ENCODE measurements around the gene ARHGAP24. TPM values are rescaled to one million over a fixed set of nuclear protein-coding genes. Genes with fewer than 3 reads are reported as not detected.
"Not testable (repeated sequence)": the region's sequence is repeated elsewhere in the genome, so short reads cannot be mapped to it uniquely, and the experiment has no call there.

Gene ARHGAP24
- total RNA-seq, 1 donor from 2014 or later = not detected

DNA sequence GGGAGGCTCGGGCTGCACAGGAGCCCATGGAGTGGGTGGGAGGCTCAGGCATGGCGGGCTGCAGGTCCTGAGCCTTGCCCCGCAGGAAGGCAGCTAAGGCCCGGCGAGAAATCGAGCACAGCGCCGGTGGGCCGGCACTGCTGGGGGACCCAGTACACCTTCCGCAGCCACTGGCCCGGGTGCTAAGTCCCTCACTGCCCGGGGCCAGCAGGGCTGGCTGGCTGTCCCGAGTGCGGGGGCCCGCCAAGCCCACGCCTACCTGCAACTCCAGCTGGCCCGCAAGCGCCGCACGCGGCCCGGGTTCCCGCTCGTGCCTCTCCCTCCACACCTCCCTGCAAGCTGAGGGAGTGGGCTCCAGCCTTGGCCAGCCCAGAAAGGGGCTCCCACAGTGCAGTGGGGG lies 546.7 kb downstream of the ARHGAP24 start:
- H3K27ac Mint-ChIP-seq; H3K27me3 Mint-ChIP-seq (ENCODE audit: insufficient read depth); H3K4me3 Mint-ChIP-seq; intact Hi-C loops (cut with micrococcal nuclease); H3K4me1 Mint-ChIP-seq (ENCODE audit: low read depth); H3K9me3 Mint-ChIP-seq; DNase-seq (ENCODE audit: low spot score); H3K36me3 Mint-ChIP-seq (ENCODE audit: low read depth): not testable (repeated sequence)

- Mint-ChIP-seq H3K27ac (no peak overlapping the region), H3K4me3 (no peak overlapping the region), H3K36me3 (ENCODE audit: low read depth) (no peaks in the 10 kb centered on the region), H3K27me3 (ENCODE audit: insufficient read depth) (no peaks in the 10 kb centered on the region), H3K4me1 (ENCODE audit: low read depth) (no peaks in the 10 kb centered on the region), H3K9me3 (no peaks in the 10 kb centered on the region)
- intact Hi-C loops (cut with micrococcal nuclease) = no loop called here
- no peak for DNase-seq (ENCODE audit: low spot score)
Measured at GRCh38 chr4:86026720-86027119, 551.8 kb downstream of the ARHGAP24 start.

DNA sequence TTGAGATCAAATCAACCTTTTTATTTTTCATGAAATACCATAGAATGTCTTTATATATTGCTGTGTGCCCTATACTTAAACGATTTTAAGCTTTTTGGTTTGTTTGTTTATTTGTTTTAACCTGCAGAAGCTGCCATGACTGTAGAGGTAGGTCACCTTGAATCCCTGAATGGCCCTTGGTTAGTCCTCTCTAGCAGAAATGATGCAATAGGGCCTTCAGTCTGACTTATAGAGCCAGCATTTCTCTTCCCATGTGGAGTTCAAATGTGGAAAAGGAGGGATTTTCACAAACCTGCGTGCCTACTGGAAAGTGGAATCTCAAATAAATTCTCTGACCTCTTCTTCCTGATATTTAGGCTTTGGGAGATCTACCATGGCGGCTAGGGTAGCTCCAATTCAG lies 557.0 kb downstream of the ARHGAP24 start:
- no peak for DNase-seq (ENCODE audit: low spot score)
- H3K36me3 Mint-ChIP-seq (ENCODE audit: low read depth) = no peaks in the 10 kb centered on the region
- no peak overlapping the region for H3K4me3 Mint-ChIP-seq
- H3K9me3 Mint-ChIP-seq = no peaks in the 10 kb centered on the region
- H3K27me3 Mint-ChIP-seq (ENCODE audit: insufficient read depth) = no peaks in the 10 kb centered on the region
- intact Hi-C loops (cut with micrococcal nuclease) = no loop called here
- no peak overlapping the region for H3K27ac Mint-ChIP-seq
- H3K4me1 Mint-ChIP-seq (ENCODE audit: low read depth) = no peaks in the 10 kb centered on the region

DNA sequence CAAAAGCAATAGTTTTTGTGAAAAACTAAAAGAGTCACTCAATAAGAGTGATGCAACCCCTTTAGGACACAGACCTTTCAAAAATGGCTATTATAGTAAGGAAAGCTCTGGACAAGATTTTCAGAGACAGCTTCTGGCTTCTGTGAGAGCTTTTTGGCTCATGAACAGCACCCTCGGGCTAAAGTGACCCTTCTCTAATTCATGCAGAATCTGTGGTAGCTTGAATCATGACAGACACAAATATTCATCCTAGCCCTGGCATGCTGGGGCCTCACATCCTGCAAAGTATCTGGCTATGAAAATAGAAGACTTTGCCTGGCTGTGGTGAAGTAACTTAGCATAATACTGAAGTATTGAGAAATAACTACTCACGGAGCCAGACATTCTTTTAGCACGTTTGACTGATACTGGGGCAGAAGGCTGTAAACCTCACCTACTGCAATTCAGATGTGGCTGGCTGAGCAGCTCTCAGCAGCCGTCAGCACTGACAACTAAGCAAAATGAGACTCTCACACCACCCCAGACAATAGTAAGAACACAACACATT lies 557.6 kb downstream of the ARHGAP24 start:
- intact Hi-C loops (cut with micrococcal nuclease) = no loop called here

DNA sequence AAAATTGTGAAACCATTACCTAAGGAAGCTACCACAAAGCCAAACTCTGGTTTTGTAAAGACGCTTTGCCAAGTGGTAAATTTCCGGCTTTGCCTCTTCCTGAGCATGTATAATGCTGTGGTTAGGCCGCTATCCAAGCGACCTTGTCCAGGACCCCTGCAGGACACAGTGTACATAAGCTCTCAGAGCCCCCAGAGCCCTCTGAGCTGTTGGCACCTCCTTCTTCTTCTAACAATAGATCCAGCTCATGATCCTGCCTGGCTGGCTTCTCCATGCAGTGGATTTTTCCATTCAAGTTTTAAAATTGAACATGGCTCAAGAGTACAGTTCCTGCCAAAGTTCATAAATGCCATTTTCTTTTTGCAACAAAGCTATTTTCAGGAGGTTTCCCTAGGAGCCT lies 558.2 kb downstream of the ARHGAP24 start:
- no peak for DNase-seq (ENCODE audit: low spot score)
- intact Hi-C loops (cut with micrococcal nuclease) = no loop called here
- no peaks in the 10 kb centered on the region for H3K27me3 Mint-ChIP-seq (ENCODE audit: insufficient read depth)
- H3K36me3 Mint-ChIP-seq (ENCODE audit: low read depth) = no peaks in the 10 kb centered on the region
- H3K27ac Mint-ChIP-seq = no peak overlapping the region
- no peaks in the 10 kb centered on the region for H3K4me1 Mint-ChIP-seq (ENCODE audit: low read depth)
- no peaks in the 10 kb centered on the region for H3K9me3 Mint-ChIP-seq
- H3K4me3 Mint-ChIP-seq = no peak overlapping the region

More for the DNA sequence above, 557.6 kb downstream of the ARHGAP24 start:
- no peaks in the 10 kb centered on the region for H3K9me3 Mint-ChIP-seq
- H3K4me3 Mint-ChIP-seq = no peak overlapping the region
- H3K27ac Mint-ChIP-seq = no peak overlapping the region
- no peaks in the 10 kb centered on the region for H3K27me3 Mint-ChIP-seq (ENCODE audit: insufficient read depth)
- H3K36me3 Mint-ChIP-seq (ENCODE audit: low read depth) = no peaks in the 10 kb centered on the region
- no peaks in the 10 kb centered on the region for H3K4me1 Mint-ChIP-seq (ENCODE audit: low read depth)
- DNase-seq (ENCODE audit: low spot score) = no peak

DNA sequence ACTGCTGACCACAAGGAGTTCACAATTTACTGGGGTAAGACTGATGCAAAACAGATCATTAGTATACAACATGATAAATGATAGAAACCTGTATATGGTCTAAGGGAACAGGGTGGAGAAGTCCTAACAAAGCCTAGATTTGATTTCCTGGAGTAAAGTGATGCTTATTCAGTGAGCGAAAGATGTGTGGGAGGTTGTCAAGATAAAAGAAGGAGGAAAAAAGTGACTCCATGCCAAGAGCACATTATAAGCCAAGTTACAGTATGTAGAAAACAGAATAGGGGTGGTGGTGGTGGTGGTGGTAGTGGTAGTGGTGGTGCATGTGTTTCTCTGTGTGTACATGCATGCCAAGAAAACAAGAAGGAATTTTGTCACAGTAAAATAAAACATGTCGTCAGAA lies 559.7 kb downstream of the ARHGAP24 start:
- no peak for DNase-seq (ENCODE audit: low spot score)
- H3K4me1 Mint-ChIP-seq (ENCODE audit: low read depth) = no peaks in the 10 kb centered on the region
- no peaks in the 10 kb centered on the region for H3K27me3 Mint-ChIP-seq (ENCODE audit: insufficient read depth)
- H3K4me3 Mint-ChIP-seq = no peak overlapping the region
- no peaks in the 10 kb centered on the region for H3K9me3 Mint-ChIP-seq
- H3K36me3 Mint-ChIP-seq (ENCODE audit: low read depth) = no peaks in the 10 kb centered on the region
- intact Hi-C loops (cut with micrococcal nuclease) = no loop called here
- no peak overlapping the region for H3K27ac Mint-ChIP-seq

DNA sequence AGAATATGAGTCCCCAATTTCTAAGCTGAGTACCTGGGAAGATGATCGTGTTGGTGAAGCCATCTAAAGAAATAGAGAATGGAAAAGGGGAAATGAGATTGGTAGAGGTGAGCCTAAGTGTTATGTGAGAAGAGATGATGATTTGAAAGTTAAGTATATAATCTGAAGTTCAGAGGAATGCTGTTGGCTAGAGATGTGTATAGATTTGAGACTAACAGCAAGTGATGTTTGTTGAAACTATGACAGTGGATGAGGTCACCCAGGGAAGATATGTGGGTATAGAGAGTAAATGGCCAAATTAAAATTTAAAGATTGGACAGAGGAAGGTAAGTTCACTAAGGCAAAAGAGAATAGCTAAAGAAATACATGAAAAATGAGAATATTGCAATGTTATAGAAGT lies 560.7 kb downstream of the ARHGAP24 start:
- Mint-ChIP-seq H3K9me3 (no peaks in the 10 kb centered on the region), H3K36me3 (ENCODE audit: low read depth) (no peaks in the 10 kb centered on the region), H3K27me3 (ENCODE audit: insufficient read depth) (no peaks in the 10 kb centered on the region), H3K27ac (no peak overlapping the region), H3K4me1 (ENCODE audit: low read depth) (no peaks in the 10 kb centered on the region), H3K4me3 (no peak overlapping the region)
- intact Hi-C loops (cut with micrococcal nuclease) = no loop called here
- no peak for DNase-seq (ENCODE audit: low spot score)

DNA sequence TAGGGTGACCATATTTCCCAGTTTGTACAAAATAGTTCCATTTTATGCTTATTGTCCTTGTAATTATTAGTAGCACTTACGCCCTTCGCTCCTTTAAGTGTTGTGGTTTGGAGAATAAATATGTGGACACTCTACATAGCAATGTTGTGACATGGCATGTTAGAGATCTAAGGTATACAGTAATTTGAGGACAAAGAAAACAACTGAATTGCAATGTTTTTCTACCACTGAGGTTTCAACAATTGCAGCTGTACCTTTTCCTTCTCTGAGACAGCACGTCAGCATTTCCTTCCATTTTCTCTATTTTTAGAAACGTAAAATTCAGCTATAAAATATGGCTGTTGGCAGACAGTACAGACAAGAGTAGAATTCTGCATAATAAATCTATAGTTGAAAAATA lies 561.8 kb downstream of the ARHGAP24 start:
- Mint-ChIP-seq H3K4me3 (no peak overlapping the region), H3K27me3 (ENCODE audit: insufficient read depth) (no peaks in the 10 kb centered on the region), H3K4me1 (ENCODE audit: low read depth) (no peaks in the 10 kb centered on the region), H3K27ac (no peak overlapping the region), H3K9me3 (no peaks in the 10 kb centered on the region), H3K36me3 (ENCODE audit: low read depth) (no peaks in the 10 kb centered on the region)
- DNase-seq (ENCODE audit: low spot score) = no peak
- intact Hi-C loops (cut with micrococcal nuclease) = no loop called here

DNA sequence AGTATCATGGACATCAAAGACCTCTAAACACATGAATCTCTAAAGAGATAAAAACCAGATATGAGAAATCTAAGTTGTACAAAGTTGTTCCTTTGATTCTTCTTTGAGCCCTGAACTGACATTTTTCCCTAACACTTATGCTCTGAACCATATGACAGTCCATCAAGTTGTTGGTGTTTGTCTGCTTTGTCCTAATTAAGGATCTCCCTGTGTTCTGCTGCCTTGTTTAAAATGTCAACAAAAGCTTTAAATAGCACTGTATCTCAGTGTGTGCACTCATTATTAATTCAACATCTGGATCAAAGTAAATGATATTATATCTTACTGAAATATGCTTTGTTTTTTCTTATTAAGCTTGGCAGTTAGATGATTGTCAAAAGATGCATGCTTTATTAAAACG lies 563.1 kb downstream of the ARHGAP24 start:
- Mint-ChIP-seq H3K4me3 (no peak overlapping the region), H3K36me3 (ENCODE audit: low read depth) (no peaks in the 10 kb centered on the region), H3K9me3 (no peaks in the 10 kb centered on the region), H3K27me3 (ENCODE audit: insufficient read depth) (peaks cover 2% of the 10 kb centered on the region), H3K4me1 (ENCODE audit: low read depth) (no peaks in the 10 kb centered on the region), H3K27ac (no peak overlapping the region)
- intact Hi-C loops (cut with micrococcal nuclease) = no loop called here
- no peak for DNase-seq (ENCODE audit: low spot score)

GRCh38 chr4:86043755-86044592 lies 569.0 kb downstream of the ARHGAP24 start:
- no peaks in the 10 kb centered on the region for H3K4me1 Mint-ChIP-seq (ENCODE audit: low read depth)
- peak; percentile 2 for DNase-seq (ENCODE audit: low spot score)
- intact Hi-C loops (cut with micrococcal nuclease) = loop anchor here (10.0 kb wide), 1 partner anchor 851 kb away; the partner anchor contains the start of gene C4orf36
- no peaks in the 10 kb centered on the region for H3K9me3 Mint-ChIP-seq
- H3K27me3 Mint-ChIP-seq (ENCODE audit: insufficient read depth) = peaks cover 2% of the 10 kb centered on the region
- H3K27ac Mint-ChIP-seq = no peak overlapping the region
- no peaks in the 10 kb centered on the region for H3K36me3 Mint-ChIP-seq (ENCODE audit: low read depth)
- no peak overlapping the region for H3K4me3 Mint-ChIP-seq

DNA sequence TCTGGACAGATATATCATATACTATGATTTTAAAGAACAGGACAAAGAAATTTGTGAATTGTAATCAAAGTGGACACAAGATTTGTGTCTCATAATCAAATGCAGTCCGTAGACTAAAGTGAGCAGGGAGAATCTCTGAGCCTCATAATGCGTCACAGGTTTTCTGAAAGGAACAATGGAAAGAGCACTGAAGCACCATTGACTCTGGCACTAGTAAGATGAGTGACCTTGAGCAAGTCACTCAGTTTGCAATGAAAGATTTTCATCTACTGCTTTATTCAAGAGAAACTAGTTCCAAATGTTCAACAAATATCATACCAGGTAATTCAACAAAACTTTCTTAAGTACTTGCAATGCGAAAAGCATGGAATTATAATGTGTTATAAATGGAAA lies 569.6 kb downstream of the ARHGAP24 start:
- Mint-ChIP-seq H3K36me3 (ENCODE audit: low read depth) (no peaks in the 10 kb centered on the region), H3K27ac (no peak overlapping the region), H3K27me3 (ENCODE audit: insufficient read depth) (peaks cover 2% of the 10 kb centered on the region), H3K4me3 (no peak overlapping the region), H3K9me3 (no peaks in the 10 kb centered on the region), H3K4me1 (ENCODE audit: low read depth) (no peaks in the 10 kb centered on the region)
- intact Hi-C loops (cut with micrococcal nuclease) = loop anchor here (10.0 kb wide), 1 partner anchor 850 kb away; the partner anchor contains the start of gene C4orf36
- no peak for DNase-seq (ENCODE audit: low spot score)

DNA sequence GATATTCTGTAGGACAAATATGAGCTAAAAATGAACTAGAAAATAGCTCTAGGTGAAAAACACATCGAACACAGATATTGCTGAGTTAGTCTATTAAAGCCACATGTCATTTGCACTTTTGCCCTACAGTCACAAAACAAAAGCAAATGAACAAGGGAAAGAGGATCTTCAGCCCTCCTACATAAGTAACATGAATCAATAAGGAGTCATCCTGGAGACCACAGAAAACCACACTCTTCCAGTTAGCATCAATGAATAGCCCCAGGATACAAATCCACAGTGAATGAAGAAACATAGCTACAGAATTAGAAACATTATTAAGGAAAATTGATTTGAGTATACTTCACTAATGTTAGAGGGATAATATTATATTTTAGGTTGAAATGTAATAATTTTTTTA lies 573.5 kb downstream of the ARHGAP24 start:
- Mint-ChIP-seq H3K4me3 (no peak overlapping the region), H3K27me3 (ENCODE audit: insufficient read depth) (no peaks in the 10 kb centered on the region), H3K27ac (no peak overlapping the region), H3K4me1 (ENCODE audit: low read depth) (no peaks in the 10 kb centered on the region), H3K36me3 (ENCODE audit: low read depth) (no peaks in the 10 kb centered on the region), H3K9me3 (no peaks in the 10 kb centered on the region)
- intact Hi-C loops (cut with micrococcal nuclease) = loop anchor here (10.0 kb wide), 1 partner anchor 846 kb away; the partner anchor contains the start of gene C4orf36
- DNase-seq (ENCODE audit: low spot score) = no peak

- H3K4me1 Mint-ChIP-seq (ENCODE audit: low read depth) = no peaks in the 10 kb centered on the region
- no peaks in the 10 kb centered on the region for H3K36me3 Mint-ChIP-seq (ENCODE audit: low read depth)
- no peak overlapping the region for H3K27ac Mint-ChIP-seq
- intact Hi-C loops (cut with micrococcal nuclease) = no loop called here
- no peaks in the 10 kb centered on the region for H3K9me3 Mint-ChIP-seq
- no peak overlapping the region for H3K4me3 Mint-ChIP-seq
- H3K27me3 Mint-ChIP-seq (ENCODE audit: insufficient read depth) = no peaks in the 10 kb centered on the region
- DNase-seq (ENCODE audit: low spot score) = no peak
Measured at GRCh38 chr4:86050496-86050895, 575.5 kb downstream of the ARHGAP24 start.
